DMS53 treated with DMSO at 0.1 percent for 48 hours (cell line): ENCODE measurements around the gene ZNF831.

ENCODE experiments used
- DNase-seq: peaks from one replicate; lab custom pipeline; 2025; ENCODE audit not compliant: unreplicated experiment; lab: John Stamatoyannopoulos, UW

The ZNF831 gene

DNA sequence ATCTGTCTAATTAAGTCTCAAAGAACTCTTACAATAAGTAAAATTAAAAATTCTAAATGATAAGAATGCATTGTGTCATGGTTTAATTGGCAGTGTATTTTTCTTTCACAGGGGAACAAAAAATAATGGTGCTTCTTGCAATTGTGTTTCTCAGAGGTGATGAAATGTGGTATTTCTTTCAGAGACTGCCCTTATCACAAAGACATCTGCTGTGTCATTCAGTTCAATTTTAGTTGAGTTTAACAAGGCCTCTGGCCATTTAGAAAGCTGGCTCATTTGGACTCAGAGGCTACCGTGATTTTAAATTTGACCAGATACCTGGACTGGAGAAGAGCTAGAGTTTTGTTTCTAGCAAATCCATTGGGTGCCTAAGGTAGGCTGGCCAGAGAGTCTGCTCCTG, 23.6 kb upstream of the ZNF831 start:
- no peak for DNase-seq

DNA sequence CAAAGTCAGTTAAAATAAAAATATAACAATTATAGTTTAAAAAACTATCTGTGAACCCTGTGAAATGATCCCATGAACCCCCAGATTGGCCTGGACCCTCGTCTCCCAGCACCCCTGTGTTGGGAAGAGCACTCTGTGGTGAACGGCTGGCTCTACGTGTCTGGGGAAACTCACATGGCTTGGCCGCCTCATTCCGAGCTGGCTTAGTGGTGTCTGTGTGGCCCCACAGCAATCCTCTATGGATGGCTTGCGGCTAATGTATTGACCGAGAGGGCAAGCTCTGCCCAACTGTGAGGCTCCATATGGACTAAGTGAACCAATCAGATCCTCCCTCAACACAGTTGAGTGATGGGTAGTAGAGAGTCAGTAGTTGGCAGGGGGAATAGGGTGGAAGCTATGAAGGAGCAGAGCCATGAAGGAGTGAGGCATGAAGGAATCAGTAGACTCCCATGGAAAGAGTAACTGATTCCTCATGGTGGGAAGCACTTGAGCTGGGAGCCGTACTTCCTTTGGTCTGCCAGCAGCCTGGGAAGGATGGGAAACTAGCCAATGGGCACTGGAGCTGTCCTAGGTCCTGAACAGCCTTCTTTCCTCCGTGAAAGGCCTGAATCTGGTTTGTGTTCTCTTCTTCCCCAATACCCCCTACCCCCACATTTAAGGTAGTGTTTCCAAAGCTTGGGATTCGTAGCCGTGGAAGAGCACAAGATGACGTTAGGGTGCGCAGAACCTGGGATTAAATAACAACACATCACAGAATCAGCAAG, 21.6 kb upstream of the ZNF831 start:
- DNase-seq: no peak

DNA sequence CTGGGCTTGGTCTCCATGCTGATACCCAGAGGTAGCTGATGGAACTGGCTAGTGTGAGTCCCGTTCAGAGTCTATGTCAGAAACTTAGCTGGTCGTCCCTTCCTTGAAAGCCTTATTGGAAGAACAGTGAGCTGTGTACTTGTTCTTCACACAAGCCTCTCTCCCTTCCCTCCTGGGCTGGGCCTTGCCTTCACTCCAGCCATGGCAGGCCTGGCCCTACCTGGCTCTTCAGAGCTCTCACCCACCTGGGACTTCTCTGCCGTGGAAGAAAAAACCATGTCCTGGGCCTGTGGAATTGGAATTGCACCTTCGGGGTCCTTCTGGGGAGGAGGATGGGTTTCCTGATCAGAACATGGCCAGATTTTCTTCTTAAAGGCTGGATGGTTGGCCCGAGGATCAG, 20.3 kb upstream of the ZNF831 start:
- DNase-seq: no peak

DNA sequence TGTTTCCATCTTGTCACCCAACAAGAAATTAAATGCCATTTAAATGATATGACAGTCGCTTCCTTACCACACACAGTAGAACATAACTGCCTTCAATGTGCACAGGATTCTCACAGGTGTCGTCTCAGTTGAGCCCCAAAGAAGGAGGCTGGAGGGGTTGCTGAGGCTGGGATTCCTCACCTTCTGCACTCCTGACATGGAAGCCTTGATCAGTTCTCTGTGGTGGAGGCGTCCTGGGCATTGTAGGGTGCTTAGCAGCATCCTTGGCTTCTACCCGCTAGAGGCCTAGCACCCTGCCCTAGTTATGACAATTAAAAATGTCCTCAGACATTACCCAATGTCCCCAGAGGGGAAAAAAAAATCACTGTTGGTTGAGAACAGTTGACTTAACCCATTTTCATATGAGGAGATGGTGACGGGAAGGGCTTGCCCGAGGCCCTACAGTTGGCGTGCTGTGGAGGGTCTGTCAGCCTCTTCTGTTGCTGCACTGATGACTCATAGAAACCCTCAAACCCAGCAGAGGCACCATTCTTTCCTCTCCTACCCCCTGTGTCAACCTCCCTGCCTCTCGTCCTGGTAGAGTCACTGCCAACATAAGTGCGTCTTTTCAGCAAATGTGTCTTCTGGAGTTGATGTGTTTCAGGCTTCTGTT, 19.3 kb upstream of the ZNF831 start:
- no peak for DNase-seq

- DNase-seq: no peak
These were observed 18.8 kb upstream of the ZNF831 start for GRCh38 chr20:59144831-59145196.

- no peak for DNase-seq
These were observed 18.2 kb upstream of the ZNF831 start for GRCh38 chr20:59145247-59145923.

GRCh38 chr20:59145924-59146779, 17.5 kb upstream of the ZNF831 start:
- no peak for DNase-seq

DNA sequence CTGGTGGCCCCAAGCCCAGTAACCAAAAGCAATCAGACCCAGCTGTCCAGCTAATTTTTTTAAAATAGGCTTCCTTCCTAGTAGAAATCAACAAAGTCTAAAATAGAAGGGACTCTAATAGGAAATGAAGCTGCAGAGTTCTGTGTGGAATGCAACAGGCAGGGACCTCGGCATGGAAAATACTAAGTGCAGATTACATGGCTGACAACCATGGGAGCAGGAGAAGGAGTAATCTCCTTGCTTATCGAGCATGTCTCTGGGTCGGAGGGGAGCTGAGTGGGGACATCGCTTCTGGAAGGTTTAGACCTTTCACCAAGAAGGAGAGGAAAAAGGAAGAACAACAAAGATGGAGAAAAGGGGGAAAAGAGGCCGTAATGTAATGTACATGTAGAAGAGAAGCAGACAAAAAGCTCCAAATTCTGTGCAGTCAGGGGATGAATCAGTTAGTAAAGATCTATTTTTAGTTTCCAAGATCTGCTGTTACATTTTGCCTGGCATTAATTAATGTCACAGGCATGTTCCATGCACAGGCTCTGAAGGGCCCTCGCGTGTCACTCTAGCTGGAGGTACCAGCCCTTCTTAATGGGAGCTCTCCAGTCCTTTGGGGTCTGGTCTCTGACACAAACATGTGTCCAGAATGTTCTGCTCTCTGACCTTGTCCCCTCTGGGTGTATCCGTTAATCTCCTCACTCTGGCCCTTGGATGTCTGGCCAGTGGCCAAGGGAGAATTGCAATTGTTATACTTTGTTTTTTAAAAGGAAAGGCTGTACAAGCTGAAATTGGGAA, 16.6 kb upstream of the ZNF831 start:
- DNase-seq: no peak

GRCh38 chr20:59147586-59147985, 16.0 kb upstream of the ZNF831 start:
- DNase-seq: no peak

GRCh38 chr20:59148701-59149493, 14.7 kb upstream of the ZNF831 start:
- no peak for DNase-seq

GRCh38 chr20:59149678-59150504, 13.7 kb upstream of the ZNF831 start:
- DNase-seq: no peak

GRCh38 chr20:59150821-59151251, 12.8 kb upstream of the ZNF831 start:
- no peak for DNase-seq

- DNase-seq: no peak
These were observed 12.2 kb upstream of the ZNF831 start for GRCh38 chr20:59151391-59151790.

DNA sequence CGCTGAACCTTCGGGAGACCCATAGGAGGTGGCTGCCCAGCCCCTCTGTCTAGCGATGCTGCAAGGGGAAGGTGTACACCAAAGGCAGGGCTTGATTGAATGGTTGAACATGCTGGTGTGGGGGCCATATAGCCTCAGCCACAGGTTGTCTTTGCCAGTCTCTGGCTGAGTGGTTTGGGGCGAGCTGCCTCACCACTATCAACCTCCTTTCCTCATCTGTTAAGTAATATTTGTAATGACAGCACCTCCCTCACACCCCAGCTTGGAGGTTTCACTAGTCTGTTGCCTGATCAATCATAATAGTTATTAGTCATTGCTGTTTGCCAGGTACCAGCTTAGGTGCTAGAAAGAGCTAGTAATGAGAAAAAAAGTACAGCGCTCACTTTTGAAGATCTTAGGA, 11.8 kb upstream of the ZNF831 start:
- no peak for DNase-seq

DNA sequence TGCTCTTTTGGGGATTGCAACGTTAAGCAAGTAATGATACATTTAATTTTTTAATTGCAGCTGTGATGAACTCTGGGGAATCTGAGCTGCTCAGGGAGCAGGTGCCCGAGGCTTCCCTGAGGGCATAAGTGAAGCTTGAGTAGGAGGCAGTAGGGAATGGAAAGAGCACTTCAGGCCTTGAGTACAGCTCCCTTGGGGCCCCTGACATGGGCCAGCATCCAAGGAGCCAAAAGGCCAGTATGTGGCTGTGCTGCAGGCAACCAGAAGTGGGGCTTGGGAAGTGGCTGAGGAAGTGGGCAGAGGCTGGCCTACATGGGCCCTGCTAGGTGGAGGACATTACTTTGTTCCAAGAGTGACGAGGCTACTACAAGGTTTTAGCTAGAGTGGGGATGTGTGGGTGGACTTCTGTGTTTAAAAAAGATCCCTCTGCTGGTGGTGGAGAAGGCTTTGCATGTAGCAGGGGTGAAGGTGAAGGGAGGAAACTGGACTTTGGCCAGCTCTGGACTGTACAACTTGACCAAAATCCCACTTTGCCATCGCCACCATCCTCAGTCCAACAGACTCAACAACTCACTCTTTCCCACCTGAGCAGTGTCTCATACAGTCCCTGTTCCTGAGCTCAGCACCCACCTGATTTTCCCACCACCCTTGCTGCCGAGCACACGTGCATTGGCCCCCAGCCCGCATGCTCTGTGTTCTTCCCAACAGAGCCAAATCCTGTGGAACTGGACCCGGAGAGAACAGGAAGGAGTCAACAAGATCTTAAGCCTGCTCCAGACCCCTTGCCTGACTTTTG, 10.9 kb upstream of the ZNF831 start:
- no peak for DNase-seq

GRCh38 chr20:59153355-59153681, 10.3 kb upstream of the ZNF831 start:
- no peak for DNase-seq

DNA sequence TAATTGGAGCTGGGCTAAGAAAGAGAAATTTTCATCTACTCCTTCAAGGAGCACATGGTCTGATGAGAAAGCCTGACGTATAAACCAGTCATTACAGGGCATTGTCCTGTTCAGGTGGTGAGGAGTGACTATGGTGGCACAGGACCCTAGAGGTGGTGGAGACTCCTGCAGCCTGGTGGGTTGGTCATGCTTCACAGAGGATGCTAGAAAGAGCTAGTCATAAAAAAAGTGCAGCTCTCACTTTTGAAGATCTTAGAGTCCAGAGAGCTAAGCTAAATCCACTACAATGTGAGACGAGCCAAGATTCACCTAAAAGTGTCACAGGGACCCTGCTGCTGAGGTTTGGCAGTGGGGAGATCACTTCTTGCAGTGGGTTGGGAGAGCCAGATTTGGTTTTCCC, 9.8 kb upstream of the ZNF831 start:
- DNase-seq: no peak

- no peak for DNase-seq
These were observed 9.2 kb upstream of the ZNF831 start for GRCh38 chr20:59154317-59155013.
